GM15510 (cell line): ENCODE measurements around the gene SV2B.

Experiments used
- POLR2A ChIP-seq: IDR thresholded peaks from 3 replicates; pipeline ENCODE4 v1.6.1; 2011; ENCODE audit warnings: borderline replicate concordance; ENCODE audit not compliant: insufficient read length; ENCODE audit errors: extremely low read depth

The SV2B gene

DNA sequence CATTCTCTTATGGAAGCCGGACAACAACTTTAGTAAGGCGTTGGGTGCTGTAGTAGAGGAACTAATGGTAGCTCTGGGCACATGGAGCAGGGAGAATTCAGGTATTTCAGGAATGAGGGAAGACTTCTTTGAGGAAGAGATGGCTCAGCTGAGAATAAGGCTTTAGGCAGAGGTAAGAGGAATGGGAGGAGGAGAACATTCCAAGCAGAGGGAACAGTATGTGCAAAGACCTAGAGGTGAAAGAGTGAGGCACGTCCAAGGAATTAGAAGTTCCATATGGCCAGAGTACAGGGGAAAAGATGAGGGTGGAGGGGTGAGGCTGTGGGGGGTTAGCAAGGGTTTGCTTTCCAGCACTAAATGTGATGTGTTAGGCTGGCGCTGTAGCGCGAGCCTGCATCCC, 1.6 kb upstream of the SV2B start:
- no peak for TF ChIP-seq POLR2A

DNA sequence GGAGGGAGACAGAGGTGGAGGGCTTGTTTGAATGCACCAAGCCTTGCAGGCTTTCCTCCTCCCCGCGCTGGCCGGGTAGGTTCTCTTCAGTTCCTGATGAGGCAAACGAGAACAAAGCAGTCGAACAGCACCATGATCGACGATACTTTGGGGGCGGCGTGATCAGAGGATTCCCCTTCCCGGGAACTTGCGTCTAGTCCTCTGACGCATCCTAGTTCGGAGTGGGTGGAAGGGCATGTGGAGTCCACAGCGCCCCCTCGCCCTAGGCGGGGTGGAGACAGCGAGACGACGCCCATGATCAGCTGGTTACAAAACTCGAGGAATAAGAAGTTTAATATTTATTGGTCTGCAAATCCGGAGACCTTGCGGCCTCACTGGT, 452 bp upstream of the SV2B start:
- no peak for TF ChIP-seq POLR2A

DNA sequence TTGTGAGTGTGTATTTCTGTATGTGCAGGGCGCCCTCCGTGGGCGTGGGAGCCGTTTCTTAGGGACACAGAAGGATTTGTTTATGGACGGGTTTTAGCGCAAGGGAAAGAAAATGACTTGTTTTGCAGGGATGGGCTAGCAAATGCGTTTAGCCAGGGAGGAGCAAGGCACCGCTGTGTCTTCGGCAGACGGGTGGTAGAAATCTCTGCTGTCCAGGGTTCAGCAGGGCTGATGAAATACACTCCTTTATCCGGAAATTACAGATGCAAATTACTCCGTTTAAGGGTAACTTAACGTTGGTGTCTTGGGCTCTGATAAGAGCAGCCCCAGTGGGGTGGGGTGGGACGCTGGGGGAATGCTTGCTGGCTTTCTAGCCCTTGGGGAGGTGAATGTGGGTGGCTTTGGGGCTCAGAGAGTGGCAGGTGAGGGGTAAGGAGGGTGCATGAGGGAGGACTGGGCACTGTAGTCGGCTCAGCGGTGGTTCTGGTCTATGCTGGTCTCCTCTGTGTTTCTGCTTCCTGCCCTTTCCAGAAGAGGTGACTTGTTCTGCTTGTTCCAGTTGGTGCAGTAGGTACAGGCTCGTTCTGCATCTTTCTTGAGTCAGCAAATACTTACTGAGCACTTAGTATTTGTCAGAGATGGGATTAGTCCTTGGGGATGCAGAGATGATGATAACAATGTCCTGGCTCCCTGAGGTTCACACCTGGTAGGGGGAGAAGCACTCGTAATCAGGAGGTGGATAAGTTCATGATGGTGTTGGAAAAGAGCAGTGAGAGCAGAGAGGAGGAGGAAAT, 954 bp downstream of the SV2B start:
- TF ChIP-seq POLR2A, result no peak

DNA sequence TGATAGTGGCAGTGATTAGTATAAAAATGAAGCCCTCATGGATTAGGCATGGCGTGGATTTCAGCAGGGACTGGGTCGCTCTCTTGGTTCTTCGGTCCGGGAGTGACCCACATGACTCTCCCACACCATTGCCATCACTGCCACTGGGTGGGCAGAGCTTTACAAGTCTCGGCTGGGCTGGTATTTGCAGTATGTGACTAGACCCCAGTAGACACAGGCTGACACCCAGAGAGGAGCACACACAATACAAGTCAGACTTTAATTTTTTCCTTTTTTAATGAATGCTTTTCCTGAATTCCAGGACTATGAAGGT, 1.5 kb downstream of the SV2B start:
- TF ChIP-seq POLR2A, result no peak

DNA sequence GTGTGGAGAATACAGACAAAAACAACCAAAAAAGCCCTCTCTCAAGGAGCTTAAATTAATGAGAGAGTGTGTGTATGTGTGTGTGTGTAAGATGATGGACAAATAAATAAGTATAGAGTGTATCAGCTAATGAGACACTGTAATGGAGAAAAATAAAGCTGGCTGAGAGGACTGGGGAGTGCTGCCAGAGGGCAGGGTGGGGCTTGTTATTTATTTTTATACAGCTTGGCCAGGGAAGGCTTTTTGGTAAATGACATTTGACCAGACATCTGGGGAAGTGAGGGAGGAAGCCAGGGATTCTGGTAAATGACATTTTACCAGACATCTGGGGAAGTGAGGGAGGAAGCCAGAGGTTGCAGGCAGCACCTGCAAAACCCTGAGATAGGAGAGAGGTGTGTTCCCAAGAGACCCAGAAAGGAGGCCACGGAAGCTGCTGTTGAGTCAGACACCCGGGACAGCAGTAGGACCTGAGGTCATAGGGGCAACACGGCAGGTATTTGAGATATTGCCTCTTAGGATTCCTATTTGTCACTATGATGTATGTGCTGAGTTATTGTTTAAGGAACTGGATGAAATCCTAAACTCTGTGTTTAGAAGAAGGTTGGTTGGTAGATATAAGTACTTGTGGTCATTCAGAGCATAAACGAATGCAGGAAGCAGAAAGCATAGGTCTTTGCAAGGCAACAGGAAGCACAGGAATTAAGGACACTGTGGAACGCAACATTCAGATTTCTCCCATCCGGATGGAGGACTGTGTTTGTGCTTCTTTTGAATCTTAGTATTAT, 2.7 kb downstream of the SV2B start:
- TF ChIP-seq POLR2A, result no peak

DNA sequence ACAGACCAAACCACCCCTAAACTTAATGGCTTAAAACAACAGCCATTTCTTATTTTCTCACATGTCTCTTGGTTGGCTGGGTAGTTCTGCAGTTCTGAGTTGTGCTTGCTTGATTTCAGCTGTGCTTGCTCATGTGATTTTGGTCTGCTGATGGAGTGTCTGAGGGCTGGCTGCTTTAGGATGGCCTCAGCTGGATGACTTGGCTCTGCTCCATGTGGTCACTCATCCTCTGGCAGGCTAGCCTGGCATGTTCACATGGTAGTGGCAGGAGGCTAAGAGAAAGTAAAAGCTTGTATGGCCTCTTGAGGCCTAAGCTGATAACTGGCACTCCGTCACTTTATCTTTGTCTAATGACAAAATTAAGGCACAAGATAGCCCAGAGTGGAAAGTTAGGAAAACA, 4.1 kb downstream of the SV2B start:
- TF ChIP-seq POLR2A, result no peak

DNA sequence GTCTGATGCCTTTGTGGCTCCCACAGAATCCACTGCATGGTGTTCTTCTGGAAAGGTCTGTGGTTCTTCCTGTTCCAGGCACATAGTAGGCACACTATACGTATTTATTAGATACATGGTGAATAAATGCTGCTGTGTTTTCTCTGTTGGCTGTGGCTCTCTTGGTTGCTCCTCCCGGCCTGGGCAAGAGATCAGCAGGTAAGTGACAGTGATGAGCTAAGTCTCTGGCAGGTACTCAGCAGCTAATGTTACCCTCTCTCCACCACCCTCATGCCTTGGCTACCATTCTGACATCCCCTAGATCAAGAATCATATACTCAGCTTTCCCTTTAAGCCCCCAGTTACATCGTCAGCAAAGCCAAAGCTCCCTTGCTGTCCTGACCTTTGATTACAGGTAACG, 8.4 kb downstream of the SV2B start:
- TF ChIP-seq POLR2A, result no peak

DNA sequence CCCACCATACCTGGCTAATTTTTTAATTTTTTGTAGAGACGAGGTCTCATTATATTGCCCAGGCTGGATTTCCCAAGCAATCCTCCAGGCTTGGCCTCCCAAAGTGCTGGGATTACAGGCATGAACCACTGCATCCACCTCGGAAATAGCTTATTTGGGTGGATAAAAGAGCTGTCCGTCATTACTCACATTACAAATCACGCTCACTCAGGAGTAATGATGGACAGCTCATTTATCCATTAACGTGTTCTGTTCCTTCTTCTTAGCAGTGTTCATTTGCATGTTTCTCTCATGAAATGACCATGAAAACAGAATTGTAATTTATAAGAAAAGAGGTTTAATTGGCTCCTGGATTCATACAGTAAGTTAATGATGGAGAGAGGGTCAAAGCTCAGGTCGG, 9.8 kb downstream of the SV2B start:
- TF ChIP-seq POLR2A, result no peak

DNA sequence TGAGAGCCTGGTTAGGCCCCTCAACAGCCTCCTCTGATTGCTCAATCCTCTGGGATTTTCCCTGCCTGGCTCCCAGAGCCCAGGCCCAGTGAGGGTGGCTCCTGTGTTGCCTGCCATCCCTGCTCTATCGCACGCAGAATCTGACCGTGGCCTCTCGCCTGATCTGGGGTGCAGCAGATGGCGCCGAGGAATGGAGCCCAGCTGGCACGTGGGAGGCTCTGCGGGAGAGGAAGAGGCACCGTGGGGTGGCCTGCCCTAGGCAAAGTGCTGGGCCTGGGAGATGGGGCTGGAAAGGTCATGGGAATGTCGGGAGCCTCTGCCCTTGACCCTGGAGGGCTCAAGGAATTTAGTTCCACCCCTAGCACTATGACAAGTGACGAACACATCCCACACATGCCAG, 10.3 kb downstream of the SV2B start:
- no peak for TF ChIP-seq POLR2A

DNA sequence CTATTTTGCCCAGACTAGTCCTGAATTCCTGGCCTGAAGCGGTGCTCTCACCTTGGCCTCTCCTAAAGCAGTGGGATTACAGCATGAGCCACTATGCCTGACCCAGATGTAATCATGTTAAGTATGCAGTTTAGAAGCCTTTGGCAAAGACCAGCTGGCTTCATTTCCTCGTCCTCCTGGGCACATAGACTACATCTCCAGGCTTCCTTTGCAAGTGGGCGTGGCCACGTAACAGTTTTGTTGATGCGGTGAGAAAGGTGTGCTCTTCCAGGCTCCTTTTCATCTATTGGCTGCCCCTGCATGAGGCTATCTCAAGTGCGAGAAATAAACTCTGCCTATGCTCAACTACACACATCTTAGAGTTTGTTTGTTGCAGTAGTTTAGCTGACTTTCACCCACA, 13.0 kb downstream of the SV2B start:
- TF ChIP-seq POLR2A, result no peak

DNA sequence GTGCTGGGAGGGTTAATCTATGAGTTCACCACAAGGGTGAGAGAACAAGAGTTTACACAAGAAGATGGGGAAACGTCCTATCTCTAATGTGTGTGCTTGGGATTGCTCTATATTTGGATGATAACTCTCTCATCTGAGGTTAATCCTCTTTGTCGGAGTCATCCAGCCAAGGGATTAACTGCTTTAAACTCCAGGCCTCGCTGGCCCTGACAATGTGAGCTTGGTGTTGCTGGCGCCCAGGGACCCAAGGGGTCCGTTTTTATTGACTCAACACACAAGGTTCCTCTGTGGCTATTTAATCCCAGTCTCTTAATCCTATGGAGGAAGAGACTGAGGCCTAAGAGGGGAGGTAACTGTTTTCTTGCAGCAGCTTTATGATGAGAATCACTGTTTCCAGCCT, 14.2 kb downstream of the SV2B start:
- no peak for TF ChIP-seq POLR2A

DNA sequence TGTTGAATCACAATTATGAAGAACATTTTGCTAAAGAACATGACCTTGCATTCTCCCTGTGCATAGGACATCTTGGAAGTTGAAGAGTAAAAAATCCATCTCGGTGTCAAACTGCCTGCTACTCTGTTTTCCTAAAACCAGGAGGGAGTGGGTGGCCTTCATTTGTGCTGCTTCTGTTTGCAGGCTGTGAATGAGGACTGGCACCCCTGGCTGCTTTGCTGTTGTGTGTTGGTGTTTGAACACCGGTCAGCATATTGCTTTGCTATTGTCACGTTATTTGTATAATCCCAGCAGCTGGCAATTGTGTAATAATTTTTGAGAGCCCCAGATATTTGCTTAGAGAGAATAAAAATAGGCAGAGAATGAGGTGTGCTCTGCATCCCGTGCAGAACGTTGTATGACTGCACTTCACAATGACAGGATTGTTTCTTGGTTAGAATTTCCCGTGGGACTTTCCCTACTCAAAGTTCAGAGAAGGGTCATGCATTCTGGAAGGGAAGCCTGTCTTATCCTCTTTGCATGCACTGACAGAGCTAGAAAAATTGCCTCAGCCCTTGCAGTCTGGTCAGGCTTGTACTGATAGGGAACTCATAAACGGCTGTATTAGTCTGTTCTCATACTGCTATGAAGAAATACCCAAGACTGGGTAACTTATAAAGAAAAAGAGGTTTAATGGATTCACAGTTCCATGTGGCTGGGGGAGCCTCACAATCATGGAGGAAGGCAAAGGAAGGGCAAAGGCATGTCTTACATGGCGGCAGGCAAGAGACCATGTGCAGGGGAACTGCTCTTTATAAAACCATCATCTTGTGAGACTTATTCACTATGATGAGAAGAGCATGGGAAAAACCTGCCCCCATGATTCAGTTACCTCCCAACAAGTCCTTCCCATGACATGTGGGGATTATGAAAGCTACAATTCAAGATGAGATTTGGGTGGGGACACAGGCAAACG, 16.3 kb downstream of the SV2B start:
- TF ChIP-seq POLR2A, result no peak

DNA sequence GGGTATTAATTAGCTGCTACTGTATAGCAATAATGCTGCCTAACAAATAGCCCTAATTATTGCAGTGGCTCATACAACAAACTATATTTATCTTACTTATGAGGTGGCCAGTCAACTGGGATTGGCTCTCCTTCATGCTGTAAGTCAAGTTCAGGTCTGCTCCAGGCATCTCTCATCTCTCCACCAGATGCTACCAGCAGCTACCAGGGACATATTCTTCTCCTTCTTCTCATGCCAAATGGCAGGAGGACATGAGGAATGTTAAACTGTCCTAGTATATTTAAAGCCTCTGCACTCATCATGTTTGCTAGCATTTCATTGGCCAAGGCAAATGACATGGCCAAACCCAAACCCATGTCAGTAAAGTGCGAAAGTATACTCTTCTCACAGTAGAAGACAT, 17.3 kb downstream of the SV2B start:
- no peak for TF ChIP-seq POLR2A

DNA sequence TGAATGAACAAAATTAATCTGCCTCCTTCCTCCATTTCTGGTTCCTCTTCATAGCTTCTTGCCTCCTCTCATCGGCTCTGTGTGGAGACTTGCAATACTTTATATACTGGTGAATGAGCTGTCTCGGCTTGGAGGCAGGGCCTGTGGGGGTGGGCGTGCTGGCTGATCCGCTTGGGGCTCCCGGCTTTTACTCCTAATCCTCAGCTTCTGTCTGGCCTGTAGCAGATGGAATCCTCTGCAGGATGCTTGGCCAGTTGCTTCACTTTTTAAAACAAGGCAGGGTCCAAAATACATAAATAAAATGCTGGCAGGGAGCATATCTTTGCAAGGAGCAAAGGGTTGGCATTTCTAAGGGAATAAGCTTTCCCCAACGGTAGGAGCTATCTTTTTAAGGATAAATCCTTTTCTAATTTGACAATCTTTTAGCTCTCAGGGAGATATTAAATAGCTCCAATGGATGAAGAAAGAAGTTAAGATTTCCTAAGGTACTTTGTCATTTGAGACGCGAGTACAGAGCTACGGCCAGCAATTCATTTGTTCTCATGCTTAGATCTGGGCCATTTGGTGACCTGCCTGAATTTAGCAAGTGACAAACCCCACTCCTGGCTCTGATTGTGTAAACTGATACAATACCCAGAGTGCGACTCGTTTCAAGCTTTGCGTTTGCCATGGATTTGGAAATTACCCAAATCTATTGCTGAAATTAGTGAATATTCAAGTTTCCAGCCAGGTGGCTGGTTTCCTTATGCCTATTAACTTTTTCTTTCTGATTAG, 18.9 kb downstream of the SV2B start:
- TF ChIP-seq POLR2A, result no peak
